Body of pancreas (tissue), 4 donors: Measurements from ENCODE around the gene STEEP1.

Source experiments
- CTCF ChIP-seq, 7 experiments: fragments of 450-650 bp in 4 of 7; fragments of 200-600 bp in 3 of 7; sonication (generic) in 3 of 7; IDR thresholded peaks; one replicate each; pipeline ENCODE4 v1.5.1; 2016 to 2019; ENCODE audit warnings: antibody characterized with exemption in 7 of 7
- POLR2A ChIP-seq, 3 donors: fragments of 450-650 bp; IDR thresholded peaks; one replicate each; pipeline ENCODE4 v1.6.1; 2016; ENCODE audit warnings: antibody characterized with exemption in 3 of 3, mild to moderate bottlenecking in 2 of 3

- TF ChIP-seq CTCF (IDR thresholded peaks at IDR 0.05) (no peak), POLR2A (IDR thresholded peaks at IDR 0.05) (no peak)
These were observed 75.8 kb downstream of the STEEP1 start for GRCh38 chrX:119489212-119490074.
